Measurements from ENCODE around the gene PGGHG. TPM values are rescaled to one million over a fixed set of nuclear protein-coding genes. Genes with fewer than 3 reads are reported as not detected.
"Not testable (repeated sequence)": the region's sequence is repeated elsewhere in the genome, so short reads cannot be mapped to it uniquely, and the experiment has no call there.

Gene PGGHG
- total RNA-seq, 2 experiments from 2014 or later, result 99.6 to 101 TPM

DNA sequence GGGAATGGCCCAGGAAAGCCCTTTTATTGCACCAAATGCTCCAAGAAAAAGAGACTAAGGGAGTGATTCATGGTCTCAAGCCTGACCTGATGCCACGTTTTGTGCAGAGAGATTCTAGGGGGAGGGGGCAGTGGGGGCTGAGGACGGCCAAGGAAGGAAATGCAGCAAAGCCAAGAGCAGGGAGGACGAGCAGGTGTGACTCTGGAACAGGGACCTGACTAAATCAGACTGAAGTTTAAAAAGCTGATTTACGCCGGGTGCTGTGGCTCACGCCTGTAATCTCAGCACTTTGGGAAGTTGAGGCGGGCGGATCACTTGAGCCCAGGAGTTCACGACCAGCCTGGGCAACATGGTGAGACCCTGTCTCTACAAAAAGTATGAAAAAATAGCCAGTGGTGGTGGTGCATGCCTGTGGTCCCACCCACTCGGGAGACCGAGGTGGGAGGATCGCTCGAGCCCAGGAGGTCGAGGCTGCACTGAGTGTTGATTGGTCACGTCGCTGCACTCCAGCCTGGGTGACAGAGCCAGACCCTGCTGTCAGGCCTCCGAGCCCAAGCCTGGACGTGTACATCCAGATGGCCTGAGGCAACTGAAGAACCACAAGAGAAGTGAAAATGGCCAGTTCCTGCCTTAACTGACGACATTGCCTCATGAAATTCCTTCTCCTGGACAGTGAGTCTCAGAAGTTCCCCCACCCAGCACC, 42.6 kb downstream of the PGGHG start:
- CTCF ChIA-PET, result interaction anchor here (0.6 to 1.7 kb wide), 2 partner anchors 11 to 14 kb away, joined by 4 read pairs; no protein-coding TSS in a partner anchor
- no peak for DNase-seq
- intact Hi-C loops (cut with micrococcal nuclease), result no loop called here
- Mint-ChIP-seq H3K4me3 (no peak overlapping the region), H3K9me3 (no peaks in the 10 kb centered on the region), H3K27me3 (ENCODE audit: low read depth) (no peaks in the 10 kb centered on the region), H3K36me3 (ENCODE audit: low read depth) (no peaks in the 10 kb centered on the region), H3K4me1 (ENCODE audit: low read depth) (peaks cover 60% of the 10 kb centered on the region), H3K27ac (no peak overlapping the region)

DNA sequence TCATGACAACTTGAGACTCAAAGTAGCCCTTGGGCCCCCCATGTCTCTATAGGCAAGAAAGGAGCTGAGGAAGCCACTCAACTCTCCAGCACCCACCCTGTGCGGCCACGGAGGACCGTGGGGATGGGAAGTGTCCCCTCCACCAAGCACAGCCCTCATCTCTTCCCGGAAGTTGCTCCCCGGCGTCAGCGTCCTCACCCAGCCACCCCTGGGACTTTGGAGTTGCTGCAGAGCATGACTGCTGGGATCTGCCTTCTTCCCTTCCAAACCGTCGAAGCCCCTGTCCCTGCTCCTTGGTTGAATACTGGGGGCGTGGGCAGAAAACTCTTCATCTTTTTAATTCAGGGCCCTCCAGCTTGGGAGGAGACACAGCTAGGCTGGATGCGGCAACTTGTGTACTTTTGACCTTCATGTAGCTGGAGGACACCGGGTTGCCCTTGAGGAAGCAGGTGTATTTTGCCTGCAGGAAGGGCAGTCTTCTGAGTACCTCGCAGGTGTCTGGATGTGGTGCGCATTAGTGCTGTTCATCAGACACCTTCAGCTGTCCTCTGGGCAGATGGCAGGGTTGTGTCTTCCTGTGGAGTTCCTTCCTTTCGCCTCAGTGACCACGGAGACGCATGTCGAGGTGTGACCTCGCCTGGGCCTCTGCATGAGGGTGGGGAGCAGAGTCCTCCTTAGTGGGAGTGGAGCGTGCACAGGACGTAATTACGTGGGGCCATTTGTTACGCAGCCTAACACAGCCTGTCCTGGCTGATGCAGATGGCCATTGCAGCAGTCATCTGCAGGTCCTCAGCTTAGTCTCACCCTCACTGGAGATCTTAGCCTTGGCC, 43.9 kb downstream of the PGGHG start:
- no peak for DNase-seq
- Mint-ChIP-seq H3K4me3 (no peak overlapping the region), H3K9me3 (no peaks in the 10 kb centered on the region), H3K27ac (no peak overlapping the region), H3K4me1 (ENCODE audit: low read depth) (peaks cover 53% of the 10 kb centered on the region), H3K36me3 (ENCODE audit: low read depth) (no peaks in the 10 kb centered on the region), H3K27me3 (ENCODE audit: low read depth) (no peaks in the 10 kb centered on the region)
- intact Hi-C loops (cut with micrococcal nuclease), result no loop called here
- CTCF ChIA-PET, result interaction anchor here (0.6 kb wide), 1 partner anchor 22 kb away, joined by 3 read pairs; no protein-coding TSS in a partner anchor

DNA sequence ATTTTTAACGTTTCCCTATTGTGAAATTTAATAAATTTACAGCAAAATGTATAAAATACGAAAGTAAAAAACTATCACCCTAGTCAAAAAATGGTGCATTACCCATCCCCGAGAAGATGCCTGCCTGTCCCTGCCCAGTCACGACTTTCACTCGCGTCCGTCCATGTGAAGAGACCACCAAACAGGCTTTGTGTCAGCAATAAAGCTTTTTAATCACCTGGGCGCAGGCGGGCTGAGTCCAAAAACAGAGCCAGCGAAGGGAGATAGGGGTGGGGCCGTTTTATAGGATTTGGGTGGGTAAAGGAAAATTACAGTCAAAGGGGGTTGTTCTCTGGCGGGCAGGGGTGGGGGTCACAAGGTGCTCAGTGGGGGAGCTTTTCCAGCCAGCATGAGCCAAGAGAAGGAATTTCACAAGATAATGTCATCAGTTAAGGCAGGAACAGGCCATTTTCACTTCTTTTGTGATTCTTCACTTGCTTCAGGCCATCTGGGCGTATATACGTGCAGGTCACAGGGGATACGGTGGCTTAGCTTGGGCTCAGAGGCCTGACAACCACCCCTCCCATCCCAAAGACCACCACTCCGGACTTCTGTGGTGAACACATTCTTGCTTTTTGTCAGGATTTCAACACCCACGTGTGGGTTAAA, 44.8 kb downstream of the PGGHG start:
- H3K27me3 Mint-ChIP-seq (ENCODE audit: low read depth); H3K36me3 Mint-ChIP-seq (ENCODE audit: low read depth); H3K9me3 Mint-ChIP-seq; intact Hi-C loops (cut with micrococcal nuclease); H3K4me3 Mint-ChIP-seq; H3K27ac Mint-ChIP-seq; DNase-seq: not testable (repeated sequence)
- H3K4me1 Mint-ChIP-seq (ENCODE audit: low read depth), result peaks cover 50% of the 10 kb centered on the region
- CTCF ChIA-PET, result interaction anchor here (0.6 to 0.8 kb wide), 2 partner anchors 21 to 29 kb away, joined by 3 read pairs; no protein-coding TSS in a partner anchor

DNA sequence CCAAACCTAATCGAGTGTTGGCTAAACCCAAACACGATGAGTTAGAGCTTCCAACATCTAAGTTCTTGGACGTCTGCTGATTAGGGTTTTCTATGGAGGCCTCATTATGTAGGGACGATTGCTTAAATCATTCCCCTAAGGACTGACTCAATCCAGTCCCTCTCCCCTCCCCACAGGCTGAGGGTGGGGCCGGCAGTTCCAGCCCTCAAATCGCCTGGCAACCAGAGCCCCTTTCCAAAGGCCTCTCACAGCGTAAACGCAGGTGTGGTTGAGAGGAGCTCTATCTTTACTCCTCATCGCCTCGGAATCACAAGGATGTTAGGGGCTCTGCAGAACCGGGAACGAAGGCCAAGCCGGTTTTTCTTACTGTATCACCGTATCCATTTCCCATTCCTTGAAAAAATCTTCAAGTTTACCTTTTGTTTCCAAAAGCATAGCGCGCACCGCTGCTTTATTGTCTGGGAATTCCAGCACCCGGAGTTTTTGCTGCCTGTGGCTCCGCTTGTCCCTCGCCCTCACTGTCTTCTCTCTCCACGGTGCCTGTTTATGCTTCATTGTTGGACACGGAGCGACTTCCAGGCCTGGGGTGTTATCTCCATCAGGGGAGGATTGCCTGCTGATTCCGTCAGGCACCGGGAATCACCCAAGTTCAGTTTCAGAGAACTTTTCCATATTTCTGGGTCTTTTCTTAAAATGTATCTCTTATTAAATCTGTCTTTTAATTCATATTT, 45.5 kb downstream of the PGGHG start:
- H3K4me3 Mint-ChIP-seq, result no peak overlapping the region
- H3K27me3 Mint-ChIP-seq (ENCODE audit: low read depth), result no peaks in the 10 kb centered on the region
- DNase-seq, result no peak
- intact Hi-C loops (cut with micrococcal nuclease), result no loop called here
- no peaks in the 10 kb centered on the region for H3K36me3 Mint-ChIP-seq (ENCODE audit: low read depth)
- H3K27ac Mint-ChIP-seq, result no peak overlapping the region
- no peaks in the 10 kb centered on the region for H3K9me3 Mint-ChIP-seq
- peaks cover 45% of the 10 kb centered on the region for H3K4me1 Mint-ChIP-seq (ENCODE audit: low read depth)
- CTCF ChIA-PET, result interaction anchor here (0.8 kb wide), 1 partner anchor 30 kb away, joined by 3 read pairs; no protein-coding TSS in a partner anchor

DNA sequence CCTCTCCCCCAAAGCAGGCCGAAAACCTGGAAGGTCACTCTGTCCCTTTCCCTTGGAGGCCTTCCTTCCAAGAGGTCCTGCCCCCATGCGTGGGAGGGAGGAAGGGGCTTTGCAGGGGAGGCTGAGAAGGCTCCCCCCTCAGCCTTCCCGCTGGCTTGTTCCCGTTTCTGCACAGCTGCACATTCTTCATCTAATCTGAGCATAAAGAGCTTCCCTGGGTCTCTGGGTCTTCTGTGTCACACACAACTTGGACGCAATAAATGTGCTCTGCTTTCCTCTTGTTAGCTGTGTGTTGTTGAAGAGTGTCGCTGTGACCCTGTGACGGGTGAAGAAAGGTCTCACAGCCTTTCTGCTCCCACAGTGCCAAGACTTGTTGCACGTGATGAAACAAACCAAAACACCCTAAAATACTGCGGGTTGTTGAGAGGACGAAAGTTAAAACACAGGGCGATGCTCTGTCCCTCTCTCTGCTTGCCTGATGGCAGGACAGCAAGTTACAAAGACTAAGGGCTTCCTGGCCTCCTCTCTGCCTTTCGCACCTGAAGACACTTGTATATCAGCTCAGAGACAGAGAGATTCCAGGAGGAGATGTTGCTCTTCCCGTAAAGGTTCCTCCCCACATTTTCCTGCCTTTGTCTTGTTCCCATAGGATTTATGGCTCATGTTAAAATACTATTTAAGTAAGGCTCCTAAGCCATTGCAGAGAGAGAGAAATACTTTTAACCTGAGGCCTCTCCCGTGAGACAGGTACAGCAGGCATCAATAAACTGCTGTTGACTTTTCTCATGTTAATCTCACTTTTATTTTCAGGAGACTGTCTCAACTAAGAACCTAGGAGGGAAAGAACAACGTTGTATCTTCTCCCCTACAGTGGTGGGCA, 47.1 kb downstream of the PGGHG start:
- H3K36me3 Mint-ChIP-seq (ENCODE audit: low read depth), result no peaks in the 10 kb centered on the region
- DNase-seq, result no peak
- intact Hi-C loops (cut with micrococcal nuclease), result loop anchor here (2.0 kb wide), 1 partner anchor 19 kb away; no protein-coding TSS in a partner anchor
- H3K27ac Mint-ChIP-seq, result no peak overlapping the region
- no peaks in the 10 kb centered on the region for H3K9me3 Mint-ChIP-seq
- H3K4me1 Mint-ChIP-seq (ENCODE audit: low read depth), result peaks cover 38% of the 10 kb centered on the region
- no peak overlapping the region for H3K4me3 Mint-ChIP-seq
- no peaks in the 10 kb centered on the region for H3K27me3 Mint-ChIP-seq (ENCODE audit: low read depth)
- CTCF ChIA-PET, result interaction anchor here (1.4 kb wide), 1 partner anchor 10 kb away, joined by 4 read pairs; no protein-coding TSS in a partner anchor

DNA sequence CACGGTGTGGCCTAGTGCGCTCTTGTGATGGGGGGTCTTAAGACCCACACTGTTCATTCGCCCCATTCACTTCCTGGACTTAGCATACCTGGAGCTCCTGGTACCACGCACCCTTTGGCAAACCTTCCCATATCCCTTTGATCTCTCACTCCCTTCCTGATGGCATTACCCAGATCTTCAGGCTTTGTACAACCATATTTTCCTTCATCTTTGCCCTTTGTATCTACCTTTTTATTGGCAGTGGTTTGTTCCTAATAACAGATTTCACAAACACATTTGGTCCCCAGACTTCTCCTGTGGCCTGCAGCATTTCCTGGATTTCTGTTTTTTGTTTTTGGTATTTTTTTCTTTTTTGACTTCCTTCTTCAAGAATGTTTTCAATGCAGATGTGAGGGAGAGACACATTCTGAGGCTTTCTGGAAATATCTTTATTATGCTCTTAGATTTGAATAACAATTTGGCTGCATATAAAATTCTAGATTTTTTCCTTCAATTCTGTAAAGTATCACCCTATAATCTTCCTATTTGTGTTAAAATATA, 47.8 kb downstream of the PGGHG start:
- intact Hi-C loops (cut with micrococcal nuclease), result loop anchor here (2.0 kb wide), 1 partner anchor 18 kb away; no protein-coding TSS in a partner anchor
- H3K4me3 Mint-ChIP-seq, result no peak overlapping the region
- CTCF ChIA-PET, result interaction anchor here (1.4 kb wide), 1 partner anchor 11 kb away, joined by 4 read pairs; no protein-coding TSS in a partner anchor
- H3K9me3 Mint-ChIP-seq, result no peaks in the 10 kb centered on the region
- H3K27ac Mint-ChIP-seq, result no peak overlapping the region
- H3K27me3 Mint-ChIP-seq (ENCODE audit: low read depth), result no peaks in the 10 kb centered on the region
- H3K4me1 Mint-ChIP-seq (ENCODE audit: low read depth), result peaks cover 37% of the 10 kb centered on the region
- no peaks in the 10 kb centered on the region for H3K36me3 Mint-ChIP-seq (ENCODE audit: low read depth)
- DNase-seq, result no peak

DNA sequence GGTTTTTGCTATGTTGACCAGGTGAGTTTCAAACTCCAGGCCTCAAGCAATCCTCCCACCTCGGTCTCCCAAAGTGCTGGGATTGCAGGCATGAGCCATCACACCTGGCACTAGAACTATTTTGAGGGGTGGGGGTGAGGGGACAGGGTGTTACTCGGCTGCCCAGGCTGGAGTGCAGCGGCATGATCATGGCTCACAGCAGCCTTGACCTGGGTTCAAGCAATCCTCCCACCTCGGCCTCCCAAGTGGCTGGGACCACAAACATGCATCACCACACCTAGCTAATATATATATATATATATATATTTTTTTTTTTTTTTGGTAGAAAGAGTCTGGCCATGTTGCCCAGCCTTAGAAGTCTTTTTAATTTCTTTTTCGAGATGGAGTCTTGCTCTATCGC, 48.8 kb downstream of the PGGHG start:
- intact Hi-C loops (cut with micrococcal nuclease), result loop anchor here (2.0 kb wide), 1 partner anchor 17 kb away; no protein-coding TSS in a partner anchor
- CTCF ChIA-PET, result no interaction called here

DNA sequence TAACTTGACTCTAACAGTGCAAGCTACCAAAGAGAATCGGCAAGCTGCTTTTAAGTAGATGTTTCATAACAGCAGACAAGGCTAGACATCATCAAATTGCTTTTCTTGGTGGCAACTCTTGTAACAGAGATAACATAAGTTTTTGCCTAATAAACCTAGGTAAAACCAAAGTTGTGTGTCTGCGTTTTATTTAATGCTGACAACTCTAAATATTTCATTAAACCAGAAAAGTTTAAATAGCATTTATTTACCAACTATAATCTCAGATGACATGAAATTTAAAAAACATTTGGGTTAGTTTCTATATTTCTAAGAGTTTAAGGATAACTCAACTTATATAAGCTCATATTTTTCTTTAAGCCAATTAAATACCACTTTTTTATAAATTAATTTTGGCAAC, 51.0 kb downstream of the PGGHG start:
- CTCF ChIA-PET, result interaction anchor here (0.9 to 1.8 kb wide), 6 partner anchors 13 to 34 kb away, joined by 4 to 6 read pairs (median 4); partner anchors contain the start of gene IFITM2
- H3K27me3 Mint-ChIP-seq (ENCODE audit: low read depth), result no peaks in the 10 kb centered on the region
- no peak for DNase-seq
- no peaks in the 10 kb centered on the region for H3K9me3 Mint-ChIP-seq
- no peak overlapping the region for H3K4me3 Mint-ChIP-seq
- H3K4me1 Mint-ChIP-seq (ENCODE audit: low read depth), result peaks cover 35% of the 10 kb centered on the region
- intact Hi-C loops (cut with micrococcal nuclease), result no loop called here
- H3K36me3 Mint-ChIP-seq (ENCODE audit: low read depth), result no peaks in the 10 kb centered on the region
- H3K27ac Mint-ChIP-seq, result no peak overlapping the region

More for the DNA sequence above, 48.8 kb downstream of the PGGHG start:
- H3K36me3 Mint-ChIP-seq (ENCODE audit: low read depth), result no peaks in the 10 kb centered on the region
- H3K27me3 Mint-ChIP-seq (ENCODE audit: low read depth), result no peaks in the 10 kb centered on the region
- no peak overlapping the region for H3K27ac Mint-ChIP-seq
- peaks cover 36% of the 10 kb centered on the region for H3K4me1 Mint-ChIP-seq (ENCODE audit: low read depth)
- no peaks in the 10 kb centered on the region for H3K9me3 Mint-ChIP-seq
- DNase-seq, result no peak
- H3K4me3 Mint-ChIP-seq, result no peak overlapping the region

DNA sequence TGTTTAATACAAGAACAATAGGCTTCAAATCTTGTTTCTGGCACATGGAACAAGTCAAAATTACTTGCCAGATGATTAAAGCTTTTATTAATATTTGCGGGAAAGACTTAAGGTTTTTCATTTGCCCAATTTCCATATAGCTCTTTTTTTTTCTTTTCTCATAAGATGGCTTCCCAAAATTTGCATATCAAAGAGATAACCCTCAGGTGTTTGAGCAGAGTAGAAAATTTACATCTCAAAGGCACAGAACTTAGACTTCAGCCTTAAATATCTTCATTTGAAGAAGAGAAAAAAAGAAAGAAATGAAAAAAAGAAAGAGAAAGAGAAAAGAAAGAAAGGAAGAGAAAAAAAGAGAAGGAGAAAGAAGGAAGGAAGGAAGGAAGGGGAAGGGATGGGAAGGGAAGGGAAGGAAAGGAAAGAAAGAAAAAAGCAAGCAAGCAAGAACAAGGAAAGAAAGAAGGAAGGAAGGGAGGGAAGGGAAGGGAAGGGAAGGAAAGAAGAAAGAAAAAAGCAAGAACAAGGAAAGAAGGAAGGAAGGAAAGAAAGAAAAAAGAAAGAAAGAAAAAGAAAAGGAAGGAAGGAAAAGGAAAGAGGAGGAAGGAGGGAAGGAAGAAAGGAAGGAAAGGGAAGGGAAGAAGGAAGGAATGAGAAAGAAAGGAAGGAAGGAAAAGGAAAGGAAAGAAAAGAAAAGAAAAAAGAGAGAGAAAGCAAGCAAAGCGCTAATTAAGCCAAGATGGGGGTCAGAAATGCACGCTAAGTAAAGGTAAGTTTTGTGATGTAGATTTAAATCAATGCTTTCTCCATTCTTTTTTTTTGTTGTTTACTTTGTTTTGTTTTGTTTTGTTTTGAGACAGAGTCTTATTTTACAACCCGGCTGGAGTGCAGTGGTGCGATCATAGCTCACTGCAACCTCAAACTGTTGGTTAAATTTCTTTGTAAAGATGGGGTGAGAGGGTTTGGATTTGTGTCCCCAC, 51.9 kb downstream of the PGGHG start:
- no peaks in the 10 kb centered on the region for H3K9me3 Mint-ChIP-seq
- CTCF ChIA-PET, result interaction anchor here (0.9 to 1.8 kb wide), 4 partner anchors 14 to 35 kb away, joined by 4 to 6 read pairs (median 4); partner anchors contain the start of gene IFITM2
- no peak overlapping the region for H3K27ac Mint-ChIP-seq
- intact Hi-C loops (cut with micrococcal nuclease), result no loop called here
- DNase-seq, result no peak
- no peak overlapping the region for H3K4me3 Mint-ChIP-seq
- no peaks in the 10 kb centered on the region for H3K27me3 Mint-ChIP-seq (ENCODE audit: low read depth)
- peaks cover 30% of the 10 kb centered on the region for H3K4me1 Mint-ChIP-seq (ENCODE audit: low read depth)
- H3K36me3 Mint-ChIP-seq (ENCODE audit: low read depth), result no peaks in the 10 kb centered on the region

DNA sequence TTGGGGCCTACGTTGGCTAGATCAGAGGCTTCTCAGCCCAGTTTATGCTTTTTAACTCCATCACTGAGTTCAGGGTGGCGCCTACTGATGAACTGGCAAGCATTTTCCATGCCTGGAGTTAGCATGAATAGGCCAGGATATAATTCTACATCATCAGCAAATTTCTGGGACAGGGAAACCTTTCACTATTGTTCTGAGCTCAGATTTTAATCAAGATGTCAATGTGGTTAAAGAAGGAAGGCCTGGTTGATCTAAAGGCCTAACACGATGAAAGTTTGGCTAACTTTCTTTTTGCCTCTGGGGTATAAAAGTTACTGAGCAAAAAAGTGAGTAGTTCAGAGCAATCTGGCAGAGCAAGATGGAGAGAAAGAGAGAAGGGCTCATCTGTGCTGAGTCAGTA, 53.4 kb downstream of the PGGHG start:
- CTCF ChIA-PET, result interaction anchor here (0.9 kb wide), 1 partner anchor 12 kb away, joined by 4 read pairs; no protein-coding TSS in a partner anchor
- intact Hi-C loops (cut with micrococcal nuclease), result no loop called here
- H3K27ac Mint-ChIP-seq, result no peak overlapping the region

More for the DNA sequence above, 53.4 kb downstream of the PGGHG start:
- Mint-ChIP-seq H3K9me3 (no peaks in the 10 kb centered on the region), H3K27me3 (ENCODE audit: low read depth) (no peaks in the 10 kb centered on the region), H3K4me1 (ENCODE audit: low read depth) (peaks cover 18% of the 10 kb centered on the region), H3K4me3 (no peak overlapping the region), H3K36me3 (ENCODE audit: low read depth) (no peaks in the 10 kb centered on the region)
- no peak for DNase-seq

All from activated naive CD4-positive, alpha-beta T cell treated with anti-CD3 and anti-CD28 coated beads for 36 hours (primary cell).